Brain pericyte (primary cell): ENCODE measurements around the gene PHLDA2.

Source experiments
- DNase-seq: peaks from one replicate; pipeline ENCODE4 v3.0.0-alpha.2; 2012; ENCODE audit warnings: low read depth, low spot score

PHLDA2 gene

GRCh38 chr11:2897048-2897447 is 32.2 kb downstream of the PHLDA2 start:
- no peak for DNase-seq

- DNase-seq: no peak
Observed at GRCh38 chr11:2896047-2896446, 33.2 kb downstream of the PHLDA2 start.

GRCh38 chr11:2893935-2894334 is 35.3 kb downstream of the PHLDA2 start:
- no peak for DNase-seq

GRCh38 chr11:2892967-2893528 is 36.2 kb downstream of the PHLDA2 start:
- no peak for DNase-seq

- no peak for DNase-seq
Observed at GRCh38 chr11:2892215-2892966, 36.8 kb downstream of the PHLDA2 start.

GRCh38 chr11:2891326-2892214 is 37.6 kb downstream of the PHLDA2 start:
- no peak for DNase-seq

- no peak for DNase-seq
Observed at GRCh38 chr11:2890466-2891294, 38.5 kb downstream of the PHLDA2 start.

GRCh38 chr11:2889362-2890273 is 39.6 kb downstream of the PHLDA2 start:
- no peak for DNase-seq

- DNase-seq: peak; percentile 58
Observed at GRCh38 chr11:2888266-2888968, 40.8 kb downstream of the PHLDA2 start.

GRCh38 chr11:2887515-2888195 is 41.6 kb downstream of the PHLDA2 start:
- no peak for DNase-seq

GRCh38 chr11:2886936-2887335 is 42.3 kb downstream of the PHLDA2 start:
- no peak for DNase-seq

GRCh38 chr11:2886191-2886894 is 42.9 kb downstream of the PHLDA2 start:
- DNase-seq: no peak

GRCh38 chr11:2885678-2886081 is 43.5 kb downstream of the PHLDA2 start, which contains the start of gene CDKN1C:
Gene CDKN1C, minus strand, starts transcription at chr11:2885775. Its CDS starts 319 bp downstream, at chr11:2885456.
- peak; percentile 50 for DNase-seq

GRCh38 chr11:2885017-2885677 is 44.1 kb downstream of the PHLDA2 start:
- no peak for DNase-seq

- no peak for DNase-seq
Observed at GRCh38 chr11:2883979-2884815, 45.0 kb downstream of the PHLDA2 start.

GRCh38 chr11:2883640-2883978 is 45.6 kb downstream of the PHLDA2 start:
- DNase-seq: no peak
